HCT116 (cell line): ENCODE results near the gene INSYN1. TPM values are rescaled to one million over a fixed set of nuclear protein-coding genes. Genes with fewer than 3 reads are reported as not detected.

ENCODE experiments used
- ATAC-seq: fragments of 200-7000 bp; cut with Tn5 transposase; 2 replicates; pipeline ENCODE4 v1.9.1; 2020; ENCODE audit warnings: mild to moderate bottlenecking, moderate library complexity
- BruUV-seq: library from RNA; stranded (reverse); fragments of 400-500 nt; replicated peaks from 2 replicates; lab custom pipeline; 2021; lab: Mats Ljungman, UMichigan
- CTCF ChIA-PET: fragments of 300-600 bp; sonication (Branson Sonifier 250); formaldehyde crosslinking; loops from one replicate; lab custom pipeline; 2021; ENCODE audit warnings: antibody characterized with exemption; lab: Charles Lee
- POLR2A ChIA-PET: fragments of 300-600, 350-600 bp; sonication (Branson Sonifier 250); formaldehyde crosslinking; loops from one replicate; lab custom pipeline; 2021; ENCODE audit warnings: antibody characterized with exemption; lab: Charles Lee
- RAD21 ChIA-PET, 2 experiments: fragments of 300-600 bp; sonication (Branson Sonifier 250); formaldehyde crosslinking; loops; one replicate each; lab custom pipeline; 2023; ENCODE audit warnings: low total read pairs in 2 of 2; ENCODE audit not compliant: uncharacterized antibody in 2 of 2, unreplicated experiment in 2 of 2, low non-redundant PET in 1 of 2; lab: Charles Lee
- DNase-seq: peaks from one replicate; pipeline ENCODE4 v3.0.0-alpha.2; 2010; ENCODE audit warnings: low read depth, low spot score
- H2AFZ ChIP-seq: fragments of 200-600 bp; shearing (Covaris generic), sonication (generic); 2 replicates; pipeline ENCODE4 v1.6.1; 2017; ENCODE audit warnings: low read depth, mixed run types, mixed read lengths, antibody characterized with exemption, low read length; ENCODE audit not compliant: poor library complexity, severe bottlenecking
- H3K27ac ChIP-seq: 2 replicates; pipeline ENCODE4 v1.5.1; 2012; ENCODE audit warnings: low read depth, low read length
- H3K27me3 ChIP-seq: fragments of 200-600 bp; sonication (generic); 2 replicates; pipeline ENCODE4 v1.6.1; 2016; ENCODE audit warnings: mixed run types, low read length, mixed read lengths; ENCODE audit not compliant: insufficient read depth
- H3K36me3 ChIP-seq, 2 experiments: fragments of 200-500 bp in 1 of 2; fragments of 200-600 bp in 1 of 2; sonication (Bioruptor generic) in 1 of 2; sonication (generic) in 1 of 2; 2 replicates each; pipeline versions ENCODE4 v1.5.1 to v1.6.1; 2014 to 2016; ENCODE audit warnings: low read length in 2 of 2, inconsistent platforms in 1 of 2, mixed read lengths in 1 of 2, mixed run types in 1 of 2; ENCODE audit not compliant: insufficient read depth in 2 of 2, control insufficient read depth in 1 of 2
- H3K4me1 ChIP-seq, 2 experiments: fragments of 200-600 bp in 1 of 2; sonication (generic) in 1 of 2; 2 replicates each; pipeline versions ENCODE4 v1.5.1 to v1.6.1; 2012 to 2017; ENCODE audit warnings: low read length in 2 of 2, inconsistent platforms in 1 of 2, mild to moderate bottlenecking in 1 of 2, mixed read lengths in 1 of 2, mixed run types in 1 of 2, moderate library complexity in 1 of 2; ENCODE audit not compliant: insufficient read depth in 2 of 2, control insufficient read depth in 1 of 2
- H3K4me2 ChIP-seq: fragments of 200-600 bp; sonication (generic); 2 replicates; pipeline ENCODE4 v1.6.1; 2017; ENCODE audit warnings: mixed run types, low read length, mixed read lengths
- H3K4me3 ChIP-seq, 2 experiments: fragments of 200-600 bp in 1 of 2; sonication (generic) in 1 of 2; replicated peaks in 1 of 2; 2 replicates each; pipeline ENCODE4 v1.5.1; 2011 to 2016; ENCODE audit warnings: low read length in 2 of 2, control low read depth in 1 of 2, low read depth in 1 of 2, mild to moderate bottlenecking in 1 of 2, mixed read lengths in 1 of 2, mixed run types in 1 of 2
- H3K79me2 ChIP-seq: fragments of 200-600 bp; sonication (generic); 2 replicates; pipeline ENCODE4 v1.6.1; 2017; ENCODE audit warnings: mild to moderate bottlenecking, mixed run types, low read length, moderate library complexity, mixed read lengths; ENCODE audit not compliant: insufficient read depth
- H3K9ac ChIP-seq: fragments of 200-600 bp; sonication (generic); 2 replicates; pipeline ENCODE4 v1.6.1; 2016; ENCODE audit warnings: low read length, mixed read lengths
- H3K9me2 ChIP-seq: fragments of 200-600 bp; sonication (generic), shearing (Covaris generic); 2 replicates; pipeline ENCODE4 v1.6.1; 2017; ENCODE audit warnings: mixed run types, mild to moderate bottlenecking, moderate library complexity; ENCODE audit not compliant: insufficient read depth
- H3K9me3 ChIP-seq, 2 experiments: fragments of 200-500 bp in 1 of 2; fragments of 200-600 bp in 1 of 2; sonication (Bioruptor generic) in 1 of 2; sonication (generic) in 1 of 2; 2 replicates each; pipeline ENCODE4 v1.6.1; 2014 to 2017; ENCODE audit warnings: low read length in 2 of 2, mixed read lengths in 2 of 2, inconsistent platforms in 1 of 2, low read depth in 1 of 2, mild to moderate bottlenecking in 1 of 2, mixed run types in 1 of 2, moderate library complexity in 1 of 2; ENCODE audit not compliant: control insufficient read depth in 1 of 2, insufficient read depth in 1 of 2
- H4K20me1 ChIP-seq: fragments of 200-600 bp; sonication (generic), shearing (Covaris generic); 2 replicates; pipeline ENCODE4 v1.6.1; 2017; ENCODE audit warnings: mixed run types, mild to moderate bottlenecking, moderate library complexity; ENCODE audit not compliant: insufficient read depth
- CEBPB ChIP-seq: IDR thresholded peaks from 2 replicates; pipeline ENCODE4 v1.6.1; 2012; ENCODE audit warnings: low read depth
- CTCF ChIP-seq, 3 experiments: fragments of 200-600 bp in 1 of 3; sonication (generic) in 1 of 3; IDR thresholded peaks in 2 of 3; conservative IDR thresholded peaks in 1 of 3; 2 replicates each; pipeline ENCODE4 v1.5.1; 2012 to 2017; ENCODE audit warnings: low read depth in 2 of 3, low read length in 2 of 3, antibody characterized with exemption in 1 of 3, borderline replicate concordance in 1 of 3, control low read depth in 1 of 3, mild to moderate bottlenecking in 1 of 3, mixed read lengths in 1 of 3, mixed run types in 1 of 3, moderate library complexity in 1 of 3; ENCODE audit not compliant: insufficient read depth in 1 of 3
- ELF1 ChIP-seq: IDR thresholded peaks from 2 replicates; pipeline ENCODE4 v1.6.1; 2012; ENCODE audit warnings: low read depth, borderline replicate concordance
- JUND ChIP-seq: IDR thresholded peaks from 2 replicates; pipeline ENCODE4 v1.6.1; 2012
- POLR2A ChIP-seq: IDR thresholded peaks from 2 replicates; pipeline ENCODE4 v1.7.0; 2011; ENCODE audit warnings: borderline replicate concordance; ENCODE audit not compliant: insufficient read depth, insufficient read length; ENCODE audit errors: extremely low read depth
- RAD21 ChIP-seq: IDR thresholded peaks from 2 replicates; pipeline ENCODE4 v1.6.1; 2012; ENCODE audit warnings: low read depth, mild to moderate bottlenecking
- REST ChIP-seq: IDR thresholded peaks from 2 replicates; pipeline ENCODE4 v1.6.1; 2012; ENCODE audit warnings: low read depth
- TCF7L2 ChIP-seq: IDR thresholded peaks from 2 replicates; pipeline ENCODE4 v1.7.0; 2011; ENCODE audit warnings: borderline replicate concordance, inconsistent platforms; ENCODE audit not compliant: insufficient read depth, insufficient read length; ENCODE audit errors: extremely low read depth
- YY1 ChIP-seq: IDR thresholded peaks from 2 replicates; pipeline ENCODE4 v1.6.1; 2011; ENCODE audit warnings: low read length, low read depth, moderate library complexity, mild to moderate bottlenecking; ENCODE audit not compliant: insufficient replicate concordance; ENCODE audit errors: extremely low read depth
- ZBTB33 ChIP-seq: IDR thresholded peaks from 2 replicates; pipeline ENCODE4 v1.6.1; 2011; ENCODE audit warnings: mild to moderate bottlenecking, low read length, moderate library complexity; ENCODE audit not compliant: insufficient replicate concordance; ENCODE audit errors: extremely low read depth
- ZNF274 ChIP-seq: fragments of 200-500 bp; sonication (Bioruptor generic); IDR thresholded peaks from 2 replicates; pipeline ENCODE4 v1.6.1; 2014; ENCODE audit warnings: mild to moderate bottlenecking, low read depth, low read length, inconsistent platforms
- intact Hi-C: fragments of 100-400 bp; cut with micrococcal nuclease; formaldehyde crosslinking; loops from 2 replicates; pipeline ENCODE4 v1.10.0; 2022
- total RNA-seq: library from RNA; stranded (reverse); gene quantifications from one replicate; pipeline ENCODE4 v1.2.1, GENCODE V29; 2021; ENCODE audit not compliant: unreplicated experiment

Gene INSYN1
- total RNA-seq, 1 experiment from 2014 or later: 2.0 TPM

DNA sequence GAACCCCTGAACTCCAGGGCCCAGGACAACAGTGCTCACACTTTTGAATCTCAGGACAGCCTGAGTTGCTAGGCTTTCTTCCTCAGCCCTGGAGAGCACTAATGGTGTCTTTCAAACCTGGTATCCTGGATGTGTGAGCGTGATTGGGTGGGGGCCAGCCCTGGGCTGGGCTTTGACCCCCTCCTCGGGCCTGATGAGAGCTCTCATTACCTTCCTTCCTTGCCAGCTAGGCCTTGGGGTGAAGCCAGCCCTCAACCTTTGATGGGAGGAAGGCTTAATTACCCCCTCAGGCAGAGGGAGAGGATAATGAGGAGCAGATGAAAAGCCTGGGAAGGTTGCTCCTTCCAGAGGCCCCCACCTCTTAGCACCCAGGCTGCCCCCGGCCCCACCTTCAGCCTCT lies 31.1 kb upstream of the INSYN1 start:
- CTCF ChIA-PET: no interaction called here
- H3K36me3 ChIP-seq: no peaks in the 10 kb centered on the region
- DNase-seq (no peak), ATAC-seq (no peak)
- H3K27ac ChIP-seq: no peak overlapping the region
- H3K9ac ChIP-seq: no peak overlapping the region
- TF ChIP-seq POLR2A (no peak), REST (no peak), ELF1 (no peak), YY1 (no peak), RAD21 (no peak), JUND (no peak), CEBPB (no peak), CTCF (IDR thresholded peaks at IDR 0.05 in 2 of 3, conservative IDR thresholded peaks at IDR 0.05 in 1 of 3; ENCODE audit: borderline replicate concordance in 1 of 3, insufficient read depth in 1 of 3, low read depth in 2 of 3, low read length in 2 of 3) (no peak), TCF7L2 (no peak), ZNF274 (no peak), ZBTB33 (no peak)
- no peaks in the 10 kb centered on the region for H3K27me3 ChIP-seq
- no peak overlapping the region for H3K4me2 ChIP-seq
- H3K9me2 ChIP-seq: no peaks in the 10 kb centered on the region
- H3K79me2 ChIP-seq: no peaks in the 10 kb centered on the region
- RAD21 ChIA-PET: no interaction called here
- POLR2A ChIA-PET: no interaction called here
- no peak overlapping the region for H2AFZ ChIP-seq
- H4K20me1 ChIP-seq: no peaks in the 10 kb centered on the region
- no peaks in the 10 kb centered on the region for H3K9me3 ChIP-seq
- BruUV-seq: no TSS peak
- intact Hi-C loops: loop anchor here (10.0 kb wide), 1 partner anchor 219 kb away; no protein-coding TSS in a partner anchor
- H3K4me3 ChIP-seq: no peak overlapping the region
- H3K4me1 ChIP-seq: no peaks in the 10 kb centered on the region; a peak in 1 of 4 replicates
